ENCODE results near the gene UPK2. TPM values are rescaled to one million over a fixed set of nuclear protein-coding genes. Genes with fewer than 3 reads are reported as not detected.

UPK2 gene
- total RNA-seq, 1 donor from 2014 or later, result not detected

GRCh38 chr11:118996926-118997626, 41.0 kb downstream of the UPK2 start:
- DNase-seq (ENCODE audit: low spot score), result peak; percentile 17
- peak overlapping the region; percentile 89 for H3K4me3 Mint-ChIP-seq (ENCODE audit: unreplicated experiment)
- no peaks in the 10 kb centered on the region for H3K9me3 Mint-ChIP-seq (ENCODE audit: unreplicated experiment)
- H3K36me3 Mint-ChIP-seq (ENCODE audit: low read depth, unreplicated experiment), result no peaks in the 10 kb centered on the region
- peak; percentile 28 for TF ChIP-seq CTCF (IDR thresholded peaks at IDR 0.05; ENCODE audit: unreplicated experiment)
- peak overlapping the region; percentile 24 for H3K27ac Mint-ChIP-seq (ENCODE audit: unreplicated experiment)
- H3K27me3 Mint-ChIP-seq (ENCODE audit: unreplicated experiment), result peaks cover 7% of the 10 kb centered on the region
- H3K4me1 Mint-ChIP-seq (ENCODE audit: unreplicated experiment), result peaks cover 21% of the 10 kb centered on the region

GRCh38 chr11:118997627-118998387, 41.7 kb downstream of the UPK2 start, which contains the start of gene CENATAC:
Gene CENATAC, plus strand, starts transcription at chr11:118998138. Its CDS starts 60 bp downstream, at chr11:118998198.
- Mint-ChIP-seq H3K4me3 (ENCODE audit: unreplicated experiment) (peak within 1 kb of the TSS; percentile 98), H3K27me3 (ENCODE audit: unreplicated experiment) (peaks cover 7% of the 10 kb centered on the region), H3K27ac (ENCODE audit: unreplicated experiment) (peak within 1 kb of the TSS; percentile 24), H3K4me1 (ENCODE audit: unreplicated experiment) (peaks cover 21% of the 10 kb centered on the region), H3K36me3 (ENCODE audit: low read depth, unreplicated experiment) (no peaks in the 10 kb centered on the region), H3K9me3 (ENCODE audit: unreplicated experiment) (no peaks in the 10 kb centered on the region)
- no peak for TF ChIP-seq CTCF (IDR thresholded peaks at IDR 0.05; ENCODE audit: unreplicated experiment)
- DNase-seq (ENCODE audit: low spot score), result peak; percentile 91

GRCh38 chr11:118998388-118998717, 42.3 kb downstream of the UPK2 start:
- TF ChIP-seq CTCF (IDR thresholded peaks at IDR 0.05; ENCODE audit: unreplicated experiment), result no peak
- no peak overlapping the region for H3K27ac Mint-ChIP-seq (ENCODE audit: unreplicated experiment)
- peaks cover 7% of the 10 kb centered on the region for H3K27me3 Mint-ChIP-seq (ENCODE audit: unreplicated experiment)
- peaks cover 21% of the 10 kb centered on the region for H3K4me1 Mint-ChIP-seq (ENCODE audit: unreplicated experiment)
- H3K4me3 Mint-ChIP-seq (ENCODE audit: unreplicated experiment), result peak overlapping the region; percentile 98
- H3K9me3 Mint-ChIP-seq (ENCODE audit: unreplicated experiment), result no peaks in the 10 kb centered on the region
- no peaks in the 10 kb centered on the region for H3K36me3 Mint-ChIP-seq (ENCODE audit: low read depth, unreplicated experiment)
- no peak for DNase-seq (ENCODE audit: low spot score)

- H3K27ac Mint-ChIP-seq (ENCODE audit: unreplicated experiment), result no peak overlapping the region
- peak overlapping the region; percentile 98 for H3K4me3 Mint-ChIP-seq (ENCODE audit: unreplicated experiment)
- peaks cover 21% of the 10 kb centered on the region for H3K4me1 Mint-ChIP-seq (ENCODE audit: unreplicated experiment)
- TF ChIP-seq CTCF (IDR thresholded peaks at IDR 0.05; ENCODE audit: unreplicated experiment), result no peak
- no peaks in the 10 kb centered on the region for H3K9me3 Mint-ChIP-seq (ENCODE audit: unreplicated experiment)
- peaks cover 7% of the 10 kb centered on the region for H3K27me3 Mint-ChIP-seq (ENCODE audit: unreplicated experiment)
- H3K36me3 Mint-ChIP-seq (ENCODE audit: low read depth, unreplicated experiment), result no peaks in the 10 kb centered on the region
- no peak for DNase-seq (ENCODE audit: low spot score)
Observed at GRCh38 chr11:118998822-118999221, 42.7 kb downstream of the UPK2 start.

- Mint-ChIP-seq H3K27me3 (ENCODE audit: unreplicated experiment) (peaks cover 5% of the 10 kb centered on the region), H3K36me3 (ENCODE audit: low read depth, unreplicated experiment) (no peaks in the 10 kb centered on the region), H3K4me1 (ENCODE audit: unreplicated experiment) (peaks cover 21% of the 10 kb centered on the region), H3K9me3 (ENCODE audit: unreplicated experiment) (no peaks in the 10 kb centered on the region), H3K27ac (ENCODE audit: unreplicated experiment) (no peak overlapping the region), H3K4me3 (ENCODE audit: unreplicated experiment) (no peak overlapping the region)
- TF ChIP-seq CTCF (IDR thresholded peaks at IDR 0.05; ENCODE audit: unreplicated experiment), result no peak
- DNase-seq (ENCODE audit: low spot score), result no peak
Observed at GRCh38 chr11:119000906-119001305, 44.8 kb downstream of the UPK2 start.

All from endothelial cell (in vitro differentiated cells).